Esophagus (tissue), 2 donors: ENCODE results near the gene WASL. TPM values are rescaled to one million over a fixed set of nuclear protein-coding genes. Genes with fewer than 3 reads are reported as not detected.
"Not testable (repeated sequence)": the region's sequence is repeated elsewhere in the genome, so short reads cannot be mapped to it uniquely, and the experiment has no call there.

Experiments
- H3K27ac ChIP-seq, 2 donors: one replicate each; pipeline ENCODE4 v1.5.1; 2013; ENCODE audit warnings: low read depth in 2 of 2, mild to moderate bottlenecking in 2 of 2, inconsistent platforms in 1 of 2, low read length in 1 of 2, moderate library complexity in 1 of 2
- H3K27me3 ChIP-seq, 2 donors: one replicate each; pipeline ENCODE4 v1.6.1; 2013; ENCODE audit warnings: low read length in 2 of 2, control low read depth in 1 of 2, mild to moderate bottlenecking in 1 of 2; ENCODE audit not compliant: insufficient read depth in 2 of 2, control insufficient read depth in 1 of 2
- H3K36me3 ChIP-seq, 2 donors: one replicate each; pipeline ENCODE4 v1.6.1; 2013; ENCODE audit warnings: low read length in 1 of 2; ENCODE audit not compliant: control insufficient read depth in 2 of 2, insufficient read depth in 2 of 2
- H3K4me1 ChIP-seq, 2 donors: one replicate each; pipeline ENCODE4 v1.6.1; 2013; ENCODE audit warnings: low read length in 1 of 2; ENCODE audit not compliant: control insufficient read depth in 2 of 2, insufficient read depth in 2 of 2
- H3K4me3 ChIP-seq, 2 donors: one replicate each; pipeline ENCODE4 v1.5.1; 2013; ENCODE audit warnings: low read length in 2 of 2, mild to moderate bottlenecking in 2 of 2, low read depth in 1 of 2, moderate library complexity in 1 of 2
- H3K9me3 ChIP-seq, 2 donors: one replicate each; pipeline ENCODE4 v1.6.1; 2013; ENCODE audit warnings: mild to moderate bottlenecking in 2 of 2, low read depth in 1 of 2, low read length in 1 of 2, moderate library complexity in 1 of 2; ENCODE audit not compliant: control insufficient read depth in 2 of 2, insufficient read depth in 1 of 2
- WGBS, 2 donors: extraction: QIAGEN DNeasy Blood & Tissue Kit; methylation state at CpG; one replicate each; pipeline ENCODE4 v1.1.7; 2013; 5-methylcytosine and 5-hydroxymethylcytosine counted together
- polyA plus RNA-seq, 2 donors: library from polyadenylated mRNA; stranded (reverse); fragments of 200-250 nt; gene quantifications; one replicate each; pipeline ENCODE4 v1.2.3, GENCODE V29; 2013
- donor health status: healthy with polysubstance abuse.
- donor health status: Bipolar disorder and iron deficiency.

WASL gene
- polyA plus RNA-seq, 2 donors = 13.7 to 20.7 TPM

DNA sequence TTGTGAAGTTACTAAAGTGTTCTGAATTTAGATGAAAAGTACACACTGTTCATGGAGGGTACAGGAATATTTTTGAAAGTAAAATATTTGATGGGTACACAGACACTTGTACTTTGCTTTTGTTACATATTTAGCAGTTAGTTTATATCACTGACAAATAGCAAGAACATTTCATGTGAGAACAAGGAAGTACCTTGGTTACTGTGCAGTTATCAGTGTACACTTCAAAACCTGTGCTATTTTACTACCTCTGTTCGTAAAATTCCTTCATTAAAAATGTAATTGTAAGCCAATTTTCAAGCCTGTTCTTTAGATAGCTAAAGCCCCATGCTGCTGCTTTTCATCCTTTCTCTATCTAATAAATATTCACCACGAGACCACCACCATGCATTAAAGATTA is 39.8 kb upstream of the WASL start:
- Histone ChIP-seq H3K27me3 (no peaks in the 10 kb centered on the region), H3K36me3 (no peaks in the 10 kb centered on the region), H3K27ac (no peak overlapping the region), H3K4me3 (no peak overlapping the region), H3K9me3 (peaks cover 0 to 2% of the 10 kb centered on the region in 2 donors), H3K4me1 (no peaks in the 10 kb centered on the region)
- WGBS, 2 donors = 68 to 73% methylated on average over 2 of the region's 2 CpGs

DNA sequence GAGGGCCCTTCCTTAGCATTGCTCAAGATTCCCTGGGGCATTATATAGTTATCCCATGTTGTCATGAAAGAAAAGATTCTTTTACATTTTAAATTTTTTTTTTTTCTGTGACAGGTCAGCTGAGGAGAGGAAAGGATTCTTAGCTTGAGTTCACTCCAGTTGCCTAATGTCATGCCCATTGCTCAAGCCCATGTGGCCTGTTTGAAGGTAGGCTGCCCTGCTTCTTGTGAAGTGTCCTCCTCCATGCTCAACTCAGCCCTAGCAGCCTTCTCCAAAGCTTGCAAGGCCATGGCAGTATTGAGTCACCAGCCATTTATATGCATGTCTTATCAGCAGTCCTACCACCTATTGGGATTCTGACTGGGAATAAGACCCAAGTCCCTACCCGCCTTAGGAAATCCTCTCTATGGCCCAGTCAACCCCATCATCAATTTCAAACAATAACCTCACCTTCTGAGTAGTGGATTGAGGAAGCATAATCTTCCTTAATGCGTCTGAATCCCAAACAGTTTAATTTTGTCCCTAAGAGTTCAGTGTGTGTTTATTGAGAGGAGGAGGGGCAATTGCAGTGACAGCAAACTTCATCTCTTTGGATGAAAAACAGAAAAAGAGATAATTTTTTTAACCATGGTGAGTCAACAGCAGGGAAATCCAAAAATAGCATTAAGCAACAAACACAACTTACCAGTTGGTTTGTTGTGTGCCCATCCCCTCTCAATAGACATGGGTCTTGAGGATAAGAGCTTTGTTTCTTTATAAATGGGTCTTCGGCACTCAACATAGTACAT is 38.6 kb upstream of the WASL start:
- no peaks in the 10 kb centered on the region for H3K27me3 ChIP-seq
- H3K36me3 ChIP-seq = no peaks in the 10 kb centered on the region
- WGBS, 2 donors = 87 to 90% methylated on average over 3 of the region's 3 CpGs

DNA sequence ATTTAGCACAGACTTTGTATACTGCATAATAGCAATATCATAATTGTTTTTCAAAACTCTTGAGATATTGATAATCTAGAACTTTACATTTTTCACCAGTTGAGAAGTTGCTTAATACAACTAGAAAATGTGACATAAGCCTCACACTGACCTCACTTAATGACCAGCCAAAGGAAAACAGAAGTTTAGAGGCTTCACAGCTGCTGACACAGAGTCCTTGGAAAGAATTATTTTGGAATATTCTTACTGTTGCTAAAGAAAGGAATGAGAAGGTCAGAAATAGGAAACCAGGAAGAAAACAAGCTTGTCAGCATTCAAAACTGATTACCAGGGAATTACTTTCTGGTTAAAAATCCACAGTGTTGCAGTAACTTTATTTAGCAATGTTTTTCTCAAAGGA is 35.5 kb upstream of the WASL start:
- H3K9me3 ChIP-seq = no peaks in the 10 kb centered on the region
- H3K27ac ChIP-seq = no peak overlapping the region
- no peaks in the 10 kb centered on the region for H3K36me3 ChIP-seq
- no peak overlapping the region for H3K4me3 ChIP-seq
- H3K4me1 ChIP-seq = no peaks in the 10 kb centered on the region
- no peaks in the 10 kb centered on the region for H3K27me3 ChIP-seq

More for the DNA sequence above, 38.6 kb upstream of the WASL start:
- Histone ChIP-seq H3K27ac (no peak overlapping the region), H3K4me3 (no peak overlapping the region), H3K4me1 (no peaks in the 10 kb centered on the region), H3K9me3 (no peaks in the 10 kb centered on the region)

DNA sequence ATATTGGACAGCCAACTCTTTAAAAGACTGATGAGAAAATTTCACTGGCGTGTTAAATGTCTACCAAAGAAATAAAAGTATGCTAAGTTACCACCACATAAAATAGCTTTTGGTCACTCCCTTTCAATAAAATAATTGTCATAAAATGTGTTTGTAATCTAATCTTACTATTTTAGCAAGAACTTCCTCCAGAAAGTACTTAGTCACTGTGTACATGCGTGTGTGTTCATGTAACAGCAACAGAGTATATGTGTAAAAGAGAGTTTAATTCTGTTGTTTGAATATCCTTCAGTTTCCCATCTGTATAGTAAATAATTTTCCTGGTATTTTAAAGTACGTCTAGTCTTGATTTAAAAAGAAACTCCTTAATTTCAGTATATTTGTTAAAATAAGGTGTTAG is 35.0 kb upstream of the WASL start:
- Histone ChIP-seq H3K27me3 (no peaks in the 10 kb centered on the region), H3K27ac (no peak overlapping the region), H3K36me3 (no peaks in the 10 kb centered on the region), H3K4me3 (no peak overlapping the region), H3K4me1 (no peaks in the 10 kb centered on the region), H3K9me3 (no peaks in the 10 kb centered on the region)
- WGBS, 2 donors = 72 to 78% methylated on average over 3 of the region's 3 CpGs

DNA sequence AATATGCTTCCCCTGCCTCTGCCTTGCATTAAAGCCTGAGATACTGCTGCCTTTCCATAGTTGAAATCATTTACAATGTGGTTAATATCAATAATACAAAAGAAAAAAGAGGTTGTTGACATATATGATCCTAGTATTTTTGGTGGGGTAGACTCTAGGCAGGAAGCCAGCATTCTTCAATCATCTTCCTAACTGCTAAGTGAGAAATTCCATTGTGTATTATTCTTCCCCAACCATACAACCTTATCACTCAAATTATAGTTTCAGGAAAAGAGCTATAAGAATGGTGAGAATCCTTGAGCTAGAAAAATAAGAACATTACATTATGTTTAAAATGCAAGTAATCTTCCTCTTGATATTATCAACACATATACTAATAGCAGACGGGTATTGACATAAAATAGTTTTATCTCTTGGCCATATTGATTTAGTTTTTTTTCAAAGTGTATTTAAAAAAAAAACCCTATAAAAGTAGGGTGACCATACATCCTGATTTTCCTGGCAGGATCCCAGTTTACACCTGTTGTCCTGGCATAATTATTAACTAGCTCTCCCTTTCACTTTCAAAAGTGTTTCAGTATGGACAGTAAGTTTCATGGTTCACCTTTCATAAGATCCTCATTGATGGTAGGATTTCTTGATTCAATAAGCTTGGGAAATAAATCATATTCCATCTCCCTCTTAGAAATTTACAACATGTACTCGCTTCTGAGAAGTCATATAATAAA is 33.4 kb upstream of the WASL start:
- no peak overlapping the region for H3K4me3 ChIP-seq
- H3K27me3 ChIP-seq = no peaks in the 10 kb centered on the region
- no peak overlapping the region for H3K27ac ChIP-seq
- 61 to 74% methylated on average over 2 of the region's 2 CpGs for WGBS, 2 donors
- no peaks in the 10 kb centered on the region for H3K9me3 ChIP-seq
- H3K4me1 ChIP-seq = no peaks in the 10 kb centered on the region
- H3K36me3 ChIP-seq = no peaks in the 10 kb centered on the region

DNA sequence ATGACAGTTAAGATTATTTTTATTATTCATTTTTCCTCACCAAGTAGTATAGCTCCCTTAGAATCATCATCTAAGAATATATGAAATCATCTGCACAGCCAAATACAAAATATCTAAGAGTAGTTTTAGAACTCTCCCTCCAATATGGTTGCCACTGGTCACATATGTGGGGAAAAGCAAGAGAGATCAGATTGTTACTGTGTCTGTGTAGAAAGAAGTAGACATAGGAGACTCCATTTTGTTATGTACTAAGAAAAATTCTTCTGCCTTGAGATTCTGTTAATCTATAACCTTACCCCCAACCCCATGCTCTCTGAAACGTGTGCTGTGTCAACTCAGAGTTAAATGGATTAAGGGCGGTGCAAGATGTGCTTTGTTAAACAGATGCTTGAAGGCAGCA is 31.7 kb upstream of the WASL start:
- not testable (repeated sequence) for H3K27ac ChIP-seq, H3K36me3 ChIP-seq, H3K4me3 ChIP-seq, H3K27me3 ChIP-seq, H3K4me1 ChIP-seq, H3K9me3 ChIP-seq
- WGBS, 2 donors = 50 to 80% methylated on average over 2 of the region's 2 CpGs

DNA sequence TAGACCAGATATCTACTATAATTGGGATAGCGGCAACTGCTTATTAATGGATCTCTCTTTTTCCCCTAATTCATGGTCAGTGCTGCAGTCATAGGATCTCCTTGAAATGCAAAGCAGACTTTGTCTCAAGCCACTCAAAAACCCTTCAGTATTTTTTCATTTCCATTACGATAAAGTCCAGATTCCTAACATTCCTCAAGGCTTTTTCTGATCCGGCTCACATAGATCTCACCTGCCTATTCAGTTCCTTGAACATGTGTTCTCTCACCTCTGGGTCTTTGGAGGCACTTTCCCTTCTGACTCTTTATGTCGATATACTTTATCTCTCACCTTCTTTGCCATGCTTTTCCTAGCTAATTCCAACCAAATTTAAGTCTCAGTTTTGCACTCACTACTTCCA is 25.7 kb upstream of the WASL start:
- Histone ChIP-seq H3K9me3 (no peaks in the 10 kb centered on the region), H3K27me3 (no peaks in the 10 kb centered on the region), H3K27ac (no peak overlapping the region), H3K4me1 (no peaks in the 10 kb centered on the region), H3K4me3 (no peak overlapping the region), H3K36me3 (no peaks in the 10 kb centered on the region)
- 83 to 90% methylated on average over 4 of the region's 4 CpGs for WGBS, 2 donors

DNA sequence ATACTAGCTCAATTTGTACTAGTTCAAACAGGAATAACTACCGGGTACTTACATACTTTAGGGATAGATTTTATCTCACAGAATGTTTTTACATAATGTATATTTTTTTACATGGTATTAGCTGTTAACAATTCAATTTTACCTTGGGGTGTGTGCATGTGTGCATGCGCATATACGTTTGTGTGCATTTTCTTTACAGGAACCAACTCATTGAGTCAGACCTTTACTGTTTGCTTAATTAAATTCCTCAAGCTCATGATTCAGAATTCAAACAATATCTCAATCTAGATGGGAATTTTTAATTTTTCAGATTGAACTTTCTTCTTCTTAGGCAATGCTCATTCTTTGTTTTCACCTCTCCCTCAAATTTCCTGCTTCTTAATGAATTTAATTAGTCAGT is 24.7 kb upstream of the WASL start:
- H3K27me3 ChIP-seq = no peaks in the 10 kb centered on the region
- H3K4me1 ChIP-seq = no peaks in the 10 kb centered on the region
- no peak overlapping the region for H3K4me3 ChIP-seq
- no peaks in the 10 kb centered on the region for H3K9me3 ChIP-seq
- H3K36me3 ChIP-seq = no peaks in the 10 kb centered on the region
- no peak overlapping the region for H3K27ac ChIP-seq
- WGBS, 2 donors = 58 to 70% methylated on average over 3 of the region's 3 CpGs

DNA sequence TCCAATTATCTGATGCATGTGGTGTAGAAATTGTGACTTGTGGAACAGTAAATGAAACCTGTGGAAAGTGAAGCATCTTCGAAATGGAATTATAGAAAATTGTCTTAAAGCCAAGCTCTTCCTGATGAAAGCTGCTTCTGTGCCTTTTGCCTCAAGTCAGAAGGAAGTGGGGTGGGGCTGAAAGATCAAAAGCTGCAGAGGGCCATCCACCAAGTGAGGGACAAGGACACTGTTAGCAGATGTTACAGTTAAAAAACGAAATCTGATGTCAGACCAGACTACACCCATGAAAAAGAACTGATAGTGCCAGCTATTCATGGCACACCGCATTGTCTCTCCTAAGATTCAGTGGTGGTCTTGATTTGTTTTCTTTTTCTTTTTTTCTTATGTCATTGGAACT is 23.8 kb upstream of the WASL start:
- Histone ChIP-seq H3K4me3 (no peak overlapping the region), H3K4me1 (no peaks in the 10 kb centered on the region), H3K27me3 (no peaks in the 10 kb centered on the region), H3K36me3 (no peaks in the 10 kb centered on the region), H3K27ac (no peak overlapping the region), H3K9me3 (no peaks in the 10 kb centered on the region)
- 68 to 76% methylated on average over 3 of the region's 3 CpGs for WGBS, 2 donors

DNA sequence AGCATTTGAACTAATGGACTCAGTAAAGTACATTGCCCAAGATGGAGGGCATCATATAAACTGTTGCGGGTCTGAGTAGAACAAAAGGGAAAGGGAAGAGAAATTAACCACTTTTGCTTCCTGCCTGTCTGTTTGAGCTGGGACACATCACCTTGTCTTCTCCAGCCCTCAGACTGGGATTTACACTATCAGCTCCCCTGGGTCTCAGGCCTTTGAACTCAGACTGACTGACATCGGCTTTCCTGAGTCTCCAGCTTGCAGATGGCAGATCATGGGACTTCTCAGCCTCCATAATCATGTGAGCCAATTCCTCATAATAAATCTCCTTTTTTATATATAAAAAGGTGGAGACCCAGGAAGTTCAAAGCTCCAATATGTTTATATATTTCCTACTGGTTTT is 23.0 kb upstream of the WASL start:
- Histone ChIP-seq H3K4me1 (no peaks in the 10 kb centered on the region), H3K27ac (no peak overlapping the region), H3K4me3 (no peak overlapping the region), H3K36me3 (no peaks in the 10 kb centered on the region), H3K27me3 (no peaks in the 10 kb centered on the region), H3K9me3 (no peaks in the 10 kb centered on the region)
- 74 to 79% methylated on average over 2 of the region's 2 CpGs for WGBS, 2 donors
